ENCODE measurements around the gene NUTM2B.
"Not testable (repeated sequence)": the region's sequence is repeated elsewhere in the genome, so short reads cannot be mapped to it uniquely, and the experiment has no call there.

NUTM2B gene, protein sequence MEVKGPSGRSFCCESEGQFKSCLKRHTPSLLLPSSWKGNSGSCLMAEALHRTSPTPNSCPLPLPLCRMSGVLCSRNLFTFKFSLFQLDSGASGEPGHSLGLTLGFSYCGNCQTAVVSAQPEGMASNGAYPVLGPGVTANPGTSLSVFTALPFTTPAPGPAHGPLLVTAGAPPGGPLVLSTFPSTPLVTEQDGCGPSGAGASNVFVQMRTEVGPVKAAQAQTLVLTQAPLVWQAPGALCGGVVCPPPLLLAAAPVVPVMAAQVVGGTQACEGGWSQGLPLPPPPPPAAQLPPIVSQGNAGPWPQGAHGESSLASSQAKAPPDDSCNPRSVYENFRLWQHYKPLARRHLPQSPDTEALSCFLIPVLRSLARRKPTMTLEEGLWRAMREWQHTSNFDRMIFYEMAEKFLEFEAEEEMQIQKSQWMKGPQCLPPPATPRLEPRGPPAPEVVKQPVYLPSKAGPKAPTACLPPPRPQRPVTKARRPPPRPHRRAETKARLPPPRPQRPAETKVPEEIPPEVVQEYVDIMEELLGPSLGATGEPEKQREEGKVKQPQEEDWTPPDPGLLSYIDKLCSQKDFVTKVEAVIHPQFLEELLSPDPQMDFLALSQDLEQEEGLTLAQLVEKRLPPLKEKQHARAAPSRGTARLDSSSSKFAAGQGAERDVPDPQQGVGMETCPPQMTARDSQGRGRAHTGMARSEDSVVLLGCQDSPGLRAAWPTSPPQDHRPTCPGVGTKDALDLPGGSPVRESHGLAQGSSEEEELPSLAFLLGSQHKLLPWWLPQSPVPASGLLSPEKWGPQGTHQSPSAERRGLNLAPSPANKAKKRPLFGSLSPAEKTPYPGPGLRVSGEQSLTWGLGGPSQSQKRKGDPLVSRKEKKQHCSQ

DNA sequence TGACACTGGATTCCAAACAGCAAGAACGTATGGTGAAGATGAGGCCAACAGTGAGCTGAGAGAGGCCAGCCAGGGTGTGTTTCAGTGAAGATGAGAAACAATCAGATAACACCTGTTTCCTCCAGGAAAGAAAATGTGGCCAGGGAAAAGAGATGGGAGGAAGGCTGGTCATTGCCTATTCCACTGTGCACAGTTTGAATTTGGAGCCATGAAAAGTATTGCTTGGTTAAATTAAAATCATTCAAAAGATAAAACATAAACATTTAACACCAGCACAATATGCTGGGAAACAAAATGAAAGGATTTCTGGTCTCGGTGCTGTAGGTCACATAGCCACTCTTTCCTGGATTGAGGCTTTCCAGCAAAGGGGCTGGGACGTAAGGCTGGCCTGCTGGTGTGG, at the start of gene NUTM2B:
TSS of gene NUTM2B (plus strand) at position 301 of the 400 bp plus-strand sequence. CDS start 383 bp downstream, outside the sequence.
- H3K27ac Mint-ChIP-seq, DNase-seq, H3K9me3 Mint-ChIP-seq, ATAC-seq, H3K4me3 Mint-ChIP-seq, H3K27me3 Mint-ChIP-seq, H3K4me1 Mint-ChIP-seq: not testable (repeated sequence)

GRCh38 chr10:79663287-79663686, 39.7 kb upstream of the NUTM2B start:
- ATAC-seq, H3K4me3 Mint-ChIP-seq, H3K27me3 Mint-ChIP-seq, DNase-seq, H3K9me3 Mint-ChIP-seq, H3K27ac Mint-ChIP-seq, H3K4me1 Mint-ChIP-seq: not testable (repeated sequence)

DNA sequence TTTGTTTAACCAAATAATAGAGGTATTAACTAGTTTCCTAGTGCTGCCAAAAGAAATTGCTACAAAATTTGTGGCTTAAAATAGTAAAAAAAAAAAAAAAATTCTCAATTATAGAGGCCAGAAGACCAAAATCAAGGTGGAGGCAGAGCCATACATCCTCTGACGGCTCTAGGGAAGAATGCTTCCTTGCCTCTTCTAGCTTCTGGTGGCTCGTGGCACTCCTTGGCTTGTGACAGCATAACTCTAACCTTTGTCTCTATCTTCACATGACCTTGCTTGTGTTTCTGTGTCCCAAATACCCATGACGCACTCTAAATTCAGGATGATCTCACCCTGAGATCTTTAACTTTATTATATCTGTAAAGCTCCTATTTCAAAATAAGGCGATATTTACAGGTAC, 38.3 kb upstream of the NUTM2B start:
- H3K9me3 Mint-ChIP-seq, H3K27me3 Mint-ChIP-seq, H3K27ac Mint-ChIP-seq, H3K4me3 Mint-ChIP-seq, H3K4me1 Mint-ChIP-seq, ATAC-seq, DNase-seq: not testable (repeated sequence)

DNA sequence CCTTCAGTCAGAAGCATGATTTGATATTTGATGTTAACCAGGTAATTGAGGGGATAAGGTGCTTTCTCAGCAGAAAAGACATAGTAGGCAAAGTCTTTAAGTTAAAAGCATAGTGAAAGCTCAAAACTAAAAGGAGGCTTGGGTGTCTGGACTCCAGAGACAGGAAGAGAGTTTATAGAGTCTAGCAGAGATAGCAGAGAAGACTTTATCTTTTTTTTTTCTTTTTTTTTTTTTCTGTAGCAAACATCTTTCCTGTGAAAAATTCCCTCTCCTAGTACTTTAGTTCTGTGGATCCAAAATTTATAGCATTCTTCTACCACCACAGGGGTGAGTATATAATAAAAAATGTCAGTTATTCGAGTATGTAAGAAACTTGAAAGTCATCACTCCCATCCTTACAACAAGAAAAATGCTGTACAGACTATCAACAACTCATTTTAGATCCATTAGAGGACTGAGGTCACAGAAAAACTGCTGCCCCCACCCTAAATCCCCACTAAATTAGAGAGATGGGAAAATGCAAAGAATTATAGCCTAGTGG, 33.7 kb upstream of the NUTM2B start:
- not testable (repeated sequence) for DNase-seq, ATAC-seq, H3K4me1 Mint-ChIP-seq

GRCh38 chr10:79674878-79675277, 28.1 kb upstream of the NUTM2B start:
- not testable (repeated sequence) for H3K4me1 Mint-ChIP-seq, H3K27ac Mint-ChIP-seq, DNase-seq, H3K4me3 Mint-ChIP-seq, H3K27me3 Mint-ChIP-seq, H3K9me3 Mint-ChIP-seq
- ATAC-seq = peak; percentile 56

More for the DNA sequence above, 33.7 kb upstream of the NUTM2B start:
- not testable (repeated sequence) for H3K9me3 Mint-ChIP-seq, H3K4me3 Mint-ChIP-seq, H3K27me3 Mint-ChIP-seq, H3K27ac Mint-ChIP-seq

GRCh38 chr10:79683026-79683883, 19.8 kb upstream of the NUTM2B start:
- not testable (repeated sequence) for H3K27ac Mint-ChIP-seq, H3K27me3 Mint-ChIP-seq, H3K9me3 Mint-ChIP-seq, DNase-seq, H3K4me1 Mint-ChIP-seq, H3K4me3 Mint-ChIP-seq
- peak; percentile 31 for ATAC-seq

DNA sequence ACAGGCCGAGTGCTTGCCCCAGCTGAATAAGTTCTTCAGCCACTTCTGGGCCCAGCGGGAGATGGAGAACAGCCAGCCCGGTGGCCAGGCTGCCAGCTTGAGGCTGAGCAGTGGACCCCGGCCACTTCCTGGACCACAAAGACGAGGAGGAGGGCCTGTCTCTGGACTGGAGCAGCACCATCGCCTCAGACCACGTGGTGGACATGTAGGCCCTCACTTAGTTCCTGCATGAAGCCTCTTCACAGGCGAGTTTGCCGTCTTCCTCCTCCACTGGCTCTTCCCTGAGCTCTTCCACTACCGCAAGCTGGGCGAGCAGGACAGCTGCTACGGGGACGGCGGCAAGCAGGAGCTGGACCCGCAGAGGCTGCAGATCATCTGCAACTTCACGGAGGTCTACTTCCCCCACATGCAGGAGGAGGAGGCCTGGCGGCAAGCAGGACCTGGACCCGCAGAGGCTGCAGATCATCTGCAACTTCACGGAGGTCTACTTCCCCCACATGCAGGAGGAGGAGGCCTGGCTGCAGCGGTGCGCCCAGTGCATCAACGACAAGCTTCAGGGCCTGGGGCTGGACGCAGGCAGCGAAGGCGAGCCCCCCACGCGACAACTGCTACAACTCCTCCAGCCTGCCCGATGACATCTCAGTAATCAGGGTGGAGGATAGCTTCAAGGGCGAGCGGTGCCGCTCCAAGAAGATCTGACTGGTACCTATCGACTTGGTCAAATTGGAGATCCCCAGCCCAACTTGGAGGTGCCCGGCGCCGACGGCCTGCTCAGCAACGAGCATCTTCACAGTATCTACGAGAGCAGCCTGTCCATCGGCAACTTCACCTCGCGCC, 18.9 kb upstream of the NUTM2B start:
- DNase-seq, H3K4me1 Mint-ChIP-seq, H3K27me3 Mint-ChIP-seq, H3K4me3 Mint-ChIP-seq, H3K27ac Mint-ChIP-seq, H3K9me3 Mint-ChIP-seq, ATAC-seq: not testable (repeated sequence)

DNA sequence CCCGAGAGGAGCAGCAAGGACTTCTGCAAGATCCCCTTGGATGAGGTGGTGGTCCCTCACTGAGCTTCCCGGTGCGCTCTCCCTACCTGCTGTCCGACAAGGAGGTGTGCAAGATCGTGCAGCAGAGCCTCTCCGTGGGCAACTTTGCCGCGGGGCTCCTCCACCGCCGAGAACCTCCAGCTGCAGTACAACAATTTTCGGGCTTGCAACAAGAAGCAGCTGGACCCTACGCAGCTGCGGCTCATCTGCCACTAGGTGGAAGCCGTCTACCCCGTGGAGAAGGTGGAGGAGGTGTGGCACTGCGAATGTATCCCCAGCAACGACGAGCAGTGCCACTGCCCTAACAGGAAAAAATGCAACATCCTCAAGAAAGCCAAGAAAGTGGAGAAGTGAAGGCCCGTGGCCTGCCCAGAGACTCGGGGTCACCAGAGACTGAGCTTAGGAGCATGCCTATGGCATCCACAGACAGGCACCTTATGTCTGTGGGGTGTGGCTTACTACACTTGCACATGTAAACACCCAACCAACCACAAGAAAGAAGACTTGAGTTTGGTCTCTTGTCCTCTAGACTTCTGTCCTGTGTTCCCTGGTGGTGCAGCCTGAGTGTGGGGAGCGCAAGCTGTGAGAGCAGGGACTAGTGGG, 17.9 kb upstream of the NUTM2B start:
- not testable (repeated sequence) for H3K27me3 Mint-ChIP-seq, H3K9me3 Mint-ChIP-seq, H3K4me1 Mint-ChIP-seq, H3K4me3 Mint-ChIP-seq, H3K27ac Mint-ChIP-seq
- ATAC-seq = peak; percentile 96
- DNase-seq = peak; percentile 40 to 67

GRCh38 chr10:79686595-79686994, 16.4 kb upstream of the NUTM2B start:
- H3K27ac Mint-ChIP-seq, H3K4me1 Mint-ChIP-seq, H3K9me3 Mint-ChIP-seq, ATAC-seq, H3K4me3 Mint-ChIP-seq, H3K27me3 Mint-ChIP-seq, DNase-seq: not testable (repeated sequence)

DNA sequence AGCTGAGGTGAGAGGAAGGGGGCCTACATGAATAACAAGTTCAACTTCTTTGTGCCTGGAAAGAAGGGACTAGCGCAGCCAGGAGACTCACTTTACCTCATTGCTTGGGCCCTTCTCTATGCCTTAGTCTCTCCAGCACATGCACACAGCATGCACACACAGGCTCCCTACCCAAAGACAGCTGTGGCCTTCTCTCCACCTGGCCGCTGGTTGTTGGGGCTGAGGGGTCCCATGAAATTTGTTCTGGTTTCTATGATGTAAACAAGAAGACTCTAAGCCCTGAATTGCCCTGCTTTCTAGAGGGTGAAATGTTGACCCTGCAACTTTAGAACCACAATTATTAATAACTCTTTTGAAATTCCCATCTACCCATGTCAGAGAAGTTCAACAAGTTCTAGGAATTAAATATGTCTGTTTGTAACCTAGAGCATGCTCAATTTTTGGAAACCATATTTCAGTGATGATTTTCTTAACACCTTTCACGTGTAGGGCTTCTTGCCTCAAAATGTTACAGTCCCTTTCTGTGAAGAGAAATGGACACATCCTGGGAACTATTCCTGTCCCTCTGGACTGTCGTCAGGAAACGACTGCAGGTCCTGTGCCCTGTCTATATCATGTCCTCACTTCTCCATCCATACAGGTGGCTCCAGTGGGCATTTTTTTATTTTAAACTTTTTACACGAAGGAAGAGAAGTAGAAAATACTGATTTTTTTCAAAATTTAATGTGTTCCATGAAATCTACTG, 15.4 kb upstream of the NUTM2B start:
- H3K4me1 Mint-ChIP-seq, H3K4me3 Mint-ChIP-seq, ATAC-seq, DNase-seq, H3K27me3 Mint-ChIP-seq, H3K9me3 Mint-ChIP-seq, H3K27ac Mint-ChIP-seq: not testable (repeated sequence)

GRCh38 chr10:79688798-79689197, 14.2 kb upstream of the NUTM2B start:
- not testable (repeated sequence) for DNase-seq, H3K27me3 Mint-ChIP-seq, H3K9me3 Mint-ChIP-seq, H3K27ac Mint-ChIP-seq, ATAC-seq, H3K4me3 Mint-ChIP-seq
- H3K4me1 Mint-ChIP-seq = peaks cover 10% of the 10 kb centered on the region

DNA sequence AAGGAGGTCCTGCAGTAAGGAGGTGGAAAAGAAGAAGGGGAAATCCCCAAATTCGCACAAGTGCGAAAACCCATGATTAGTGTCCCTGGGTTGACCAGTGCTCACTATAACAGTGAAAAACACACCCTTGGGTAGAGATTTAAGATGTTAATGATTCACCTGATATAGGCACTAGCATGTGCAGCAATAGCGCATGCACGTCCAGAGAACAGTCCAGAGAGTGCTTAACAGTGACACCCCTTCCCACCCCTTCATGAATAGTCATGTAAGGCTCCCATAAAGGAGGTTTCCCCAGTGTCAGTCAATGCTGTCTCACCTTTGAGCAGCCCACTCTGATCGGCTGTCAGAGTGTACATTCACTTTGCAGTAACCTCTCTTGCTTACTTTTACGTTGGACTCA, 6.4 kb upstream of the NUTM2B start:
- not testable (repeated sequence) for H3K9me3 Mint-ChIP-seq, H3K4me3 Mint-ChIP-seq, DNase-seq, ATAC-seq, H3K27me3 Mint-ChIP-seq, H3K27ac Mint-ChIP-seq
- H3K4me1 Mint-ChIP-seq = peaks cover 22% of the 10 kb centered on the region

GRCh38 chr10:79697141-79697540, 5.9 kb upstream of the NUTM2B start:
- peaks cover 22% of the 10 kb centered on the region for H3K4me1 Mint-ChIP-seq
- not testable (repeated sequence) for H3K4me3 Mint-ChIP-seq, DNase-seq, H3K9me3 Mint-ChIP-seq, H3K27ac Mint-ChIP-seq, H3K27me3 Mint-ChIP-seq
- ATAC-seq = peak; percentile 83

Data from stimulated activated naive CD8-positive, alpha-beta T cell treated with anti-CD3 and anti-CD28 coated beads, Interleukin-15, amount 100 ng/mL, for 72 hours (primary cell).